ENCODE results near the gene RIC1. TPM values are rescaled to one million over a fixed set of nuclear protein-coding genes. Genes with fewer than 3 reads are reported as not detected.
A peak's percentile ranks its signal among the peaks of the same experiment; 100 is the strongest.
"Not testable (repeated sequence)": the region's sequence is repeated elsewhere in the genome, so short reads cannot be mapped to it uniquely, and the experiment has no call there.

Gene RIC1
- total RNA-seq, 4 donors from 2014 or later: 15.4 to 37.2 (median 27.6) TPM

GRCh38 chr9:5624655-5625054, 4.3 kb upstream of the RIC1 start:
- H3K27ac ChIP-seq: peak overlapping the region in 1 of 4 donors; percentile 95
- 83 to 84% methylated on average over 2 of the region's 2 CpGs for WGBS, 2 donors

GRCh38 chr9:5626727-5627634, 1.9 kb upstream of the RIC1 start:
- Histone ChIP-seq H3K4me3 (peak overlapping the region in 3 of 4 donors; percentile 76 to 99 (median 97)), H3K27me3 (no peaks in the 10 kb centered on the region), H3K4me1 (peaks cover 5 to 59% (median 35%) of the 10 kb centered on the region in 3 donors), H3K27ac (peak overlapping the region; percentile 95 to 97 (median 96)), H3K36me3 (no peaks in the 10 kb centered on the region), H3K9me3 (no peaks in the 10 kb centered on the region)
- TF ChIP-seq POLR2A (IDR thresholded peaks at IDR 0.05) (peak in 1 of 4 donors; percentile 49), CTCF (IDR thresholded peaks at IDR 0.05) (no peak)
- intact Hi-C loops (cut with DNase I): no loop called here
- DNase-seq: no peak
- 39 to 63% methylated on average over 4 to 5 of the region's 5 CpGs for WGBS, 2 donors

More at GRCh38 chr9:5624655-5625054, 4.3 kb upstream of the RIC1 start:
- intact Hi-C loops (cut with DNase I): no loop called here
- Histone ChIP-seq H3K4me1 (peaks cover 0 to 52% (median 29%) of the 10 kb centered on the region in 3 donors), H3K36me3 (no peaks in the 10 kb centered on the region), H3K4me3 (no peak overlapping the region), H3K27me3 (no peaks in the 10 kb centered on the region), H3K9me3 (no peaks in the 10 kb centered on the region)
- TF ChIP-seq POLR2A (IDR thresholded peaks at IDR 0.05): no peak
- no peak for TF ChIP-seq CTCF (IDR thresholded peaks at IDR 0.05)
- DNase-seq: no peak

GRCh38 chr9:5627686-5628085, 1.2 kb upstream of the RIC1 start:
- H3K27me3 ChIP-seq; H3K36me3 ChIP-seq; H3K9me3 ChIP-seq; intact Hi-C loops (cut with DNase I); DNase-seq: not testable (repeated sequence)
- H3K27ac ChIP-seq: peak overlapping the region; percentile 95 to 97 (median 96)
- peak overlapping the region; percentile 76 to 99 (median 92) for H3K4me3 ChIP-seq
- WGBS, 2 donors: 25 to 50% methylated on average over 11 of the region's 11 CpGs
- peaks cover 5 to 59% (median 35%) of the 10 kb centered on the region in 3 donors for H3K4me1 ChIP-seq

GRCh38 chr9:5628183-5628529, 751 bp upstream of the RIC1 start:
- Histone ChIP-seq H3K36me3 (no peaks in the 10 kb centered on the region), H3K27ac (peak overlapping the region; percentile 95 to 97 (median 96)), H3K4me3 (peak overlapping the region; percentile 76 to 99 (median 92)), H3K4me1 (peaks cover 5 to 62% (median 36%) of the 10 kb centered on the region in 3 donors), H3K9me3 (no peaks in the 10 kb centered on the region), H3K27me3 (no peaks in the 10 kb centered on the region)
- WGBS, 2 donors: 0 to 1% methylated on average over 6 to 7 of the region's 7 CpGs
- no peak for TF ChIP-seq POLR2A (IDR thresholded peaks at IDR 0.05)
- TF ChIP-seq CTCF (IDR thresholded peaks at IDR 0.05): no peak
- intact Hi-C loops (cut with DNase I): no loop called here
- DNase-seq: no peak

GRCh38 chr9:5629312-5630080, 589 bp downstream of the RIC1 start:
- Histone ChIP-seq H3K36me3 (no peaks in the 10 kb centered on the region), H3K4me3 (peak overlapping the region; percentile 76 to 99 (median 92)), H3K27me3 (no peaks in the 10 kb centered on the region), H3K4me1 (peaks cover 5 to 69% (median 36%) of the 10 kb centered on the region in 3 donors), H3K27ac (peak overlapping the region; percentile 95 to 97 (median 96)), H3K9me3 (no peaks in the 10 kb centered on the region)
- no peak for TF ChIP-seq CTCF (IDR thresholded peaks at IDR 0.05)
- TF ChIP-seq POLR2A (IDR thresholded peaks at IDR 0.05): peak in 1 of 4 donors; percentile 1
- intact Hi-C loops (cut with DNase I): no loop called here
- DNase-seq: no peak
- WGBS, 2 donors: 0% methylated on average over 24 to 25 of the region's 56 CpGs
